GM12873 (cell line): ENCODE measurements around the gene PLCG2.

Experiments
- CTCF ChIP-seq: IDR thresholded peaks from 2 replicates; pipeline ENCODE4 v1.5.1; 2012; ENCODE audit warnings: low read depth, mild to moderate bottlenecking, moderate library complexity, low read length, control low read depth; ENCODE audit not compliant: insufficient read depth; ENCODE audit errors: missing control alignments

The PLCG2 gene

GRCh38 chr16:81904320-81904719 is 125.2 kb downstream of the PLCG2 start:
- no peak for TF ChIP-seq CTCF

GRCh38 chr16:81905277-81905676 is 126.2 kb downstream of the PLCG2 start:
- TF ChIP-seq CTCF: no peak

- no peak for TF ChIP-seq CTCF
Observed at GRCh38 chr16:81907681-81908080, 128.6 kb downstream of the PLCG2 start.

- TF ChIP-seq CTCF: no peak
Observed at GRCh38 chr16:81908466-81909262, 129.6 kb downstream of the PLCG2 start.

- TF ChIP-seq CTCF: no peak
Observed at GRCh38 chr16:81910366-81910885, 131.3 kb downstream of the PLCG2 start.

- no peak for TF ChIP-seq CTCF
Observed at GRCh38 chr16:81912395-81912794, 133.3 kb downstream of the PLCG2 start.

- no peak for TF ChIP-seq CTCF
Observed at GRCh38 chr16:81913222-81913621, 134.1 kb downstream of the PLCG2 start.
